Gastroesophageal sphincter (tissue), 4 donors: ENCODE measurements around the gene CSNK1D. TPM values are rescaled to one million over a fixed set of nuclear protein-coding genes. Genes with fewer than 3 reads are reported as not detected.

Experiments used
- ATAC-seq: fragments of 150-250 bp; one replicate; pipeline ENCODE4 v1.9.1; 2016; ENCODE audit warnings: mild to moderate bottlenecking, moderate library complexity
- H3K27ac ChIP-seq, 4 donors: fragments of 200-600 bp; sonication (generic) in 3 of 4; 1 replicate in 3 of 4; 2 replicates in 1 of 4; pipeline ENCODE4 v1.5.1; 2016 to 2019
- H3K27me3 ChIP-seq: fragments of 200-600 bp; sonication (generic); one replicate; pipeline ENCODE4 v1.5.1; 2019
- H3K36me3 ChIP-seq, 2 donors: fragments of 200-600 bp; sonication (generic); one replicate each; pipeline ENCODE4 v1.5.1; 2019; ENCODE audit warnings: control low read depth in 1 of 2
- H3K4me1 ChIP-seq, 3 donors: fragments of 200-600 bp; sonication (generic); 1 replicate in 2 of 3; 2 replicates in 1 of 3; pipeline ENCODE4 v1.5.1; 2016 to 2019; ENCODE audit warnings: control low read depth in 2 of 3
- H3K4me3 ChIP-seq, 2 donors: fragments of 200-600 bp; sonication (generic); one replicate each; pipeline ENCODE4 v1.5.1; 2019; ENCODE audit warnings: mild to moderate bottlenecking in 1 of 2, moderate library complexity in 1 of 2
- H3K9me3 ChIP-seq, 3 donors: fragments of 200-600 bp; sonication (generic); one replicate each; pipeline ENCODE4 v1.5.1; 2017 to 2019; ENCODE audit warnings: control low read depth in 2 of 3
- CTCF ChIP-seq, 4 experiments: fragments of 200-600 bp in 2 of 4; fragments of 450-650 bp in 2 of 4; sonication (generic) in 1 of 4; IDR thresholded peaks; one replicate each; pipeline ENCODE4 v1.5.1; 2017 to 2019; ENCODE audit warnings: antibody characterized with exemption in 4 of 4, mild to moderate bottlenecking in 2 of 4, moderate library complexity in 2 of 4
- EP300 ChIP-seq: sonication (generic); formaldehyde crosslinking; IDR thresholded peaks from one replicate; pipeline ENCODE4 v1.6.1; 2017; ENCODE audit warnings: antibody characterized with exemption, mild to moderate bottlenecking
- POLR2A ChIP-seq, 2 donors: fragments of 450-650 bp; IDR thresholded peaks; one replicate each; pipeline ENCODE4 v1.6.1; 2017; ENCODE audit warnings: antibody characterized with exemption in 2 of 2, mild to moderate bottlenecking in 2 of 2, moderate library complexity in 1 of 2
- POLR2AphosphoS5 ChIP-seq: sonication (generic); formaldehyde crosslinking; IDR thresholded peaks from one replicate; pipeline ENCODE4 v1.6.1; 2017; ENCODE audit warnings: antibody characterized with exemption
- WGBS, 2 donors: methylation state at CpG; one replicate each; pipeline ENCODE4 v1.1.5; 2018; ENCODE audit warnings: low coverage in 1 of 2; 5-methylcytosine and 5-hydroxymethylcytosine counted together
- total RNA-seq, 4 donors: library from RNA; depleted of rRNA; stranded (reverse); fragments of >200 nt; gene quantifications; one replicate each; pipeline ENCODE4 v1.1.0, GENCODE V29; 2016

The CSNK1D gene
- total RNA-seq, 4 donors from 2014 or later: 23.4 to 92.1 (median 72.4) TPM

GRCh38 chr17:82281502-82282238, 8.2 kb upstream of the CSNK1D start:
- peaks cover 0 to 12% (median 0%) of the 10 kb centered on the region in 3 donors for H3K4me1 ChIP-seq

GRCh38 chr17:82281076-82281475, 7.6 kb upstream of the CSNK1D start:
- WGBS, 2 donors: 93% methylated on average over 3 of the region's 7 CpGs; no CpG with 5 or more reads in 1 of the 2 donors
- Histone ChIP-seq H3K36me3 (peaks cover 0 to 20% of the 10 kb centered on the region in 2 donors), H3K4me3 (no peak overlapping the region), H3K27ac (no peak overlapping the region), H3K27me3 (no peaks in the 10 kb centered on the region), H3K9me3 (no peaks in the 10 kb centered on the region), H3K4me1 (peaks cover 0 to 12% (median 0%) of the 10 kb centered on the region in 3 donors)
- TF ChIP-seq EP300: no peak
- ATAC-seq: no peak

More at GRCh38 chr17:82281502-82282238, 8.2 kb upstream of the CSNK1D start:
- no peak for TF ChIP-seq CTCF (IDR thresholded peaks at IDR 0.05)
- no peak for TF ChIP-seq POLR2AphosphoS5
- no peak for TF ChIP-seq POLR2A (IDR thresholded peaks at IDR 0.05)
- no peak for TF ChIP-seq EP300
- H3K27ac ChIP-seq: no peak overlapping the region
- H3K4me3 ChIP-seq: no peak overlapping the region
- H3K36me3 ChIP-seq: peaks cover 0 to 19% of the 10 kb centered on the region in 2 donors
- 40 to 75% methylated on average over 2 to 9 of the region's 22 CpGs for WGBS, 2 donors
- no peak for ATAC-seq
- no peaks in the 10 kb centered on the region for H3K27me3 ChIP-seq
- H3K9me3 ChIP-seq: no peaks in the 10 kb centered on the region

GRCh38 chr17:82280537-82280936, 7.0 kb upstream of the CSNK1D start:
- no peak overlapping the region for H3K4me3 ChIP-seq
- peaks cover 0 to 23% of the 10 kb centered on the region in 2 donors for H3K36me3 ChIP-seq
- H3K27ac ChIP-seq: no peak overlapping the region
- ATAC-seq: no peak
- no peaks in the 10 kb centered on the region for H3K27me3 ChIP-seq
- peaks cover 0 to 15% (median 0%) of the 10 kb centered on the region in 3 donors for H3K4me1 ChIP-seq
- no peak for TF ChIP-seq EP300
- TF ChIP-seq CTCF (IDR thresholded peaks at IDR 0.05): no peak
- no peak for TF ChIP-seq POLR2AphosphoS5
- TF ChIP-seq POLR2A (IDR thresholded peaks at IDR 0.05): no peak
- H3K9me3 ChIP-seq: no peaks in the 10 kb centered on the region
- WGBS, 2 donors: 81 to 97% methylated on average over 6 of the region's 8 CpGs

- peaks cover 0 to 31% (median 10%) of the 10 kb centered on the region in 3 donors for H3K4me1 ChIP-seq
- H3K4me3 ChIP-seq: no peak overlapping the region
- H3K9me3 ChIP-seq: no peaks in the 10 kb centered on the region
- peaks cover 0 to 23% of the 10 kb centered on the region in 2 donors for H3K36me3 ChIP-seq
- TF ChIP-seq CTCF (IDR thresholded peaks at IDR 0.05) (no peak), POLR2A (IDR thresholded peaks at IDR 0.05) (no peak)
- ATAC-seq: no peak
- H3K27ac ChIP-seq: no peak overlapping the region
- 66 to 89% methylated on average over 6 to 8 of the region's 16 CpGs for WGBS, 2 donors
- no peaks in the 10 kb centered on the region for H3K27me3 ChIP-seq
Measured at GRCh38 chr17:82278786-82279391, 5.4 kb upstream of the CSNK1D start.

- Histone ChIP-seq H3K4me1 (peaks cover 0 to 30% (median 12%) of the 10 kb centered on the region in 3 donors), H3K9me3 (no peaks in the 10 kb centered on the region), H3K27ac (no peak overlapping the region), H3K36me3 (peaks cover 0 to 23% of the 10 kb centered on the region in 2 donors), H3K27me3 (no peaks in the 10 kb centered on the region), H3K4me3 (no peak overlapping the region)
- TF ChIP-seq CTCF (IDR thresholded peaks at IDR 0.05): no peak
- no peak for TF ChIP-seq POLR2AphosphoS5
- no peak for TF ChIP-seq POLR2A (IDR thresholded peaks at IDR 0.05)
- TF ChIP-seq EP300: no peak
- ATAC-seq: no peak
- WGBS, 2 donors: 72 to 77% methylated on average over 8 to 9 of the region's 9 CpGs
Measured at GRCh38 chr17:82278308-82278707, 4.8 kb upstream of the CSNK1D start.
